T-helper 2 cell treated with Interferon-gamma antibody and Interleukin-4, amounts not matched to agents 100 ng/mL and 5 ng/mL, for 36 hours (primary cell): ENCODE measurements around the gene FOCAD. TPM values are rescaled to one million over a fixed set of nuclear protein-coding genes. Genes with fewer than 3 reads are reported as not detected.

Source experiments
- intact Hi-C: fragments of 100-400 bp; cut with micrococcal nuclease; formaldehyde crosslinking; loops from one replicate; pipeline ENCODE4 v1.15.1; 2023
- total RNA-seq: library from RNA; stranded (reverse); gene quantifications from 2 replicates; pipeline ENCODE4 v1.2.3, GENCODE V29; 2022

The FOCAD gene
- total RNA-seq, 1 donor from 2014 or later = 30.6 TPM

- intact Hi-C loops = no loop called here
These were observed 45.5 kb downstream of the FOCAD start for GRCh38 chr9:20729523-20729922.

DNA sequence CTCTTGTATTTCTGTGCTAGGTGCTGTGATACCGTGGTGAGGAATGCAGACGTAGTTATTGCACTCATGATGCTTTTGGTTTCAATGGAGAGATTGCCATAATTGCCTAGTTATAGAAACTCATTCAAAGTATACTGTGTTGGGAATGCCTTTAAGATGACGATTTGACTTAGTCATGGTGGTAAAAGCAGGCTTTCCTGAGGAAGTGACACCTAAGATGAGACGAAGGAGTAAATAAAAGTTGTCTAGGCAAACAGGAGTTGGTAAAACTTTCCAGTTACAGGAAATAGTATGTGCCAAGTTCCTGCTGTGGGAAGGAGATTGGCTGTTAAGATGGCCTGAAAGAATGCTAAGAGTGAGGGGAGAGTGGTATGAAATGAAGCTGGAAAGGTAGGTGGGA, 48.1 kb downstream of the FOCAD start:
- intact Hi-C loops = no loop called here

GRCh38 chr9:20734275-20734674, 50.2 kb downstream of the FOCAD start:
- intact Hi-C loops = no loop called here

DNA sequence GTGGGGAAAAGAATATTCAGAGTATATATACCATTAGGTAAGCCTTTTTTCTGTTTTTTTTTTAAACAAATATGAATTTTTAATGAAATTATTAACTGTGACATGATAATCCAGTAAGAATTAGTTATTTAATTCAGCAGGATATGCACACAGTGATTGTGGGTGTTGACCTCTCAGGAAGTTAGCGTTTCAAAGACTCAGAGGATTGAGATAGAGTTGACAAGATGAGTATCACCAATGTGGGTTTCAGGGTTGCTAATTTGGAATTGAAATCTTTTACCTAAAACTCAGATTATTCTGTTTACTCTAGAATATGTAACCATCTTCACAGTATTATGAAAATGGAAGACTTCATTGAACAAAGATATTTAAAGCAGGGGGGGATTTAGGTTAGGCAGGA, 56.2 kb downstream of the FOCAD start:
- intact Hi-C loops = no loop called here

DNA sequence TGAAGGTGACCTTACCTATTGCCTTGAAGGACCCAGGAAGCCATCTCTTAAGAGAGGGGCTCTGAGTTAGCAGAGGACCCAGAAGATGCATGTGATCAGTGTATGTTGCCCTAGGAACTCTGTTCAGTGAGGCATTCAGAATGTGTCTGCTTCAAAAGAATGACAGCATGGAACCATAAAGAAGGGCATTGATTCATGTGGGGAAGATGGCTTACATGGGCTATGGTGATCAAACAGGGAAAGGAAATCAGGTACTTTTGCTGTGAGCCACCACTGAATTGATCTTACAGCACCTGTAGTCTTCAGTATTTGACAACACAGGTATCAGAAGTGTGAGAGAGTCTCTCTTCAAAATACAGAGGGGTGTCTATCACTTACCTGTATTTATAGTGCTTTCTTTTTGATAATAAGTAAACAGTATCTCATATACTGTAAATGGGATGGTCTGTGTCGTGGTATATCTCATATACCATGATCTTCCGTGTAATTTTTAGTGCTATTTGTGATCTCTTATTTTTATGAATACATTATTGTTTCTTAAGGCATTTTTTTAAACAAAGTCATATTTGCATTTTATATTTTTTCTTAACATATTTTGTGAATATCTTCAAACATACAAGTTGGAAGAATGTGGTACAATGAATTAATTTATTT, 57.0 kb downstream of the FOCAD start:
- intact Hi-C loops = no loop called here

DNA sequence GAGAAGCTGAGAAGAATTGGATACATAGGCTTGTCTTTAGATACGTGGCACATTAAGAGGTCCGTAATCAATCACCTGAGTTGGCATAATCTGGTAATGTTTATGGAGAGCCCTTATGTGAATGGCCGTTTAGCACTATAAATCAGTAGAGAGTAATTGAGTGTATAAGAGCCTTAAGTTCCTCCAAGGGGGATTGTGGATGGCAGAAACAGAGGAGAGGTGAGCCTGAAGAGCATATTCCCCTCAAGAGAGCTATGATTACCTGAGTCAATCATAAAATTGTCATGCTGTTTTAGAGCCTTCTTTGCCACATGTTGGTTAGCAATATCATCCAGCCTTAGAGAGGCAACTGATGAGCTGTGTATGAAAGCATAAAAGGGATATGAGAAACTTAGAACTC, 58.8 kb downstream of the FOCAD start:
- intact Hi-C loops = no loop called here

DNA sequence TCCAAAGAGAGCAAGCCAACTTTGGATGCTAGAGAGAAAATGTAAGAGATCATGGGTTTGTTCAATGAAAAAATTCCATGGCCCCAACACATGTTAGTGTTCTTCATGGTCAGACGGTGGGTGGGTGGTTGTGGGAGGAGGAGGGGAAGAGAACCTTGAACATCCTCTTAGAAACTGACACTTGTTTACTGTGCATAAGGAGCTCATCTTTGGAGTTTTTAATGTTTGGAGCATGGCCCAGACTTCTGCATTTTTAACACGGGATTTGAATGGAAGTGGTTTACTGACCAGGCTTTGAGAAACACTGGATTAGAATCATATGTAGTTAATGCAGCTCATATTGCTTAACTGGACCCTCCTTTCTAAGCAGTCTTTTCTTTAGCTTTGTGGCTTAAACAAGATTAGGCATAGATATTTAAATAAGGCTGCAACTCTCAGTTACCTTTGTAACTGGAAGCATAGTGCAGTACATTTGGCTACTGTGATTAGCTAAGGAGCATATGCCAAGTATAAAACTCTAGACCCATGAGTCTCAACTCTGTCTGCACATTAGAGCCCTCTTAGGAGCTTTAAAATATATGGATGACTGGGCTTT, 60.1 kb downstream of the FOCAD start:
- intact Hi-C loops = no loop called here

- intact Hi-C loops = no loop called here
These were observed 62.9 kb downstream of the FOCAD start for GRCh38 chr9:20746967-20747366.

- intact Hi-C loops = no loop called here
These were observed 65.6 kb downstream of the FOCAD start for GRCh38 chr9:20749496-20750198.

DNA sequence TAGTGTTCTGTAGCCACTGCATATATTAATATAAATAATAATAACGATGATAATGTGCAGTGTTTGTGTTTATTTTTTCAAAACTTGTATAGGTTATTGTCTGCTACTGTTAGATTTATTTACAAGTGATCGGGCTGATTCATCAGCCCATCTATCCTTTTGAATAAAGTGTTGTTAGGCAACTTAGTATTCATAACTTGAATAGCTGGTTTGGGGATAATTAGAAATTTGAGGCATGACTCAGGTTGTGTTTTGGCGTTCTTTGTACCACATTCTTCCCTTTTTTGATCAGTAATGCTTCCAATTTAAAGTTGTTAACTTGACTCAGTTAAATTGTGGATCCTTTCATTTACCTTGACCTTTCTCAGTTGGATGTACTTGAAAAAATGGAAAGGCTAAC, 69.7 kb downstream of the FOCAD start:
- intact Hi-C loops = no loop called here

- intact Hi-C loops = no loop called here
These were observed 70.5 kb downstream of the FOCAD start for GRCh38 chr9:20754556-20754955.

DNA sequence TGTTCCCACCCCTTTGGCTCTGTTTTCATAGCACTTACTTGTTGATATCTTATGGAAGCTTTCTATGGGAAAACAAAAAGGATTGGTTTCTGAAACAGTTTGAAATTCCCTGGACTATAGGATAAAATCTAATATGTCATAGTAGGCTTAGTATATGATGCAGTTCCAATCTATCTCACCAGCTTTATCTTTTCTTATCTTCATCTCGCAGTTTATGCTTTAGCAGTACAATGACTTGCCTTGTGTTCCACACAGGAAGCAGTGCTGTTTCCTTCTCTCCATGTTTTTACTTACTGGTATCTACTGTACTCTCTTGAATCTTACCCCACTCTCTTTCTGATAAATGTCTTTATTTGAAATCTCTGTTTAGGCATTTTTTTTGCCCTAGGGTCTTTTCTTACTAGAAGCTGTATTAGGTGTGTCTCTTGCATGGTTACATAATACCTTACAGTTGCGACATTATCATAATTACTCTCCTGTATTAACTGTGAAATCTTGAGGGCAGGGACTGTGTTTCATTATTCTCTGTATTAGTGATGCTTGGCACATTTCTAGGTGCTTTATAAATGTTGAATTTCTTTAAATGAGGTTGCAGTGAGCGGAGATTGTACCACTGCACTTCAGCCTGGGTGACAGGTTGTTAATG, 76.3 kb downstream of the FOCAD start:
- intact Hi-C loops = no loop called here

DNA sequence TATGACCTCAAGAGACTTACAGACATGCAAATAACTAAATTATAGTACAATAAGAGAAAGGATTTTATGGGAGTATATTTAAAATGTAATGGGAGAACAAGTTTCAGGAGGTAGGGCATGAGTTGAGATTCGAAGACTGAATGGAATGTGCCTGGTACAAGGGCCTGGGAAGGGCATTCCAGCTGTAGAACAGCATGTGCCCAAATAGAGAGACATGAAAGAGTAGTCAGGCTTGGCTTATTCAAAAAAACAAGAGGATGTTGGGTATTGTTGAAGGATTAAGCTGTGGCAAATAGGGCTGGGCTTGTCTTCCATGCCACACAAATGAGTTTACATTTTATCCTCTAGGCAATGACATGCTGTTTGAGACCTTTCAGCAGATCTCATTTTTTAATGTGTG, 86.9 kb downstream of the FOCAD start:
- intact Hi-C loops = no loop called here

DNA sequence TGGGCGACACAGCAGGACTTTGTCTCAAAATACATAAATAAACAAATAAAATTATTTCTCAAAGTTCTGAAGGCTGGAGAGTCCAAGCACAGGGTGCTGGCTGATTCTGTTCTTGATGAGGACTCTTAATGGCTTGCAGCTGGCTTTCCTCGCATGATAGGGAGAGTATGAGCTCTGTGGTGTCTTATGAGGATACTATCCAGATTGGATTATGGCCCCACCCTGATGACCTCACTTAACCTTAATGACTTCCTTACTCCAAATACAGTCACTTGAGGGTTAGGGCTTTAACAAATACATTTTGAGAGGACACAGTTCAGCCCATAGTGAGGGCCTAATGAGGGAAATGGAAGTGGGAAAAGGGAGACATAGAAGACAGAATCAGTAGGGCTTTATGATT, 87.7 kb downstream of the FOCAD start:
- intact Hi-C loops = no loop called here

DNA sequence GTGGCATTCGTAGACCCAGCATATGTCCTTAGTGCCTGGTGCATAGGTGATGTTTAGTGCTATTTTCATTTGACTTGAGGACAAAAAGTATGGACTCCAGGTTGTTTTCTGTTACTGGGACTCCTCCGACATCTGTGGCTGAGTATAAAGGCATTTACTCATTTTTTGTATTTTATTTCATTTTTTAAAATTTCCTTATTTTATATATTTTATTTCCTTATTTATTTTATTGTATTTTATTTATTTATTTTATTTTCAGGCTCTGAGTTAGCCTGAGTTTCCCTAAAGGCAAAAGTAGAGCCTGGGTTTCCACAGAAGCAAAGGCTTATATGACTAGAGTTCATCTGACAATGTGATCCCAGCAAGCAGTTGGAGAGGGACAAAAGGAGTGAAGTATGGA, 91.6 kb downstream of the FOCAD start:
- intact Hi-C loops = no loop called here

DNA sequence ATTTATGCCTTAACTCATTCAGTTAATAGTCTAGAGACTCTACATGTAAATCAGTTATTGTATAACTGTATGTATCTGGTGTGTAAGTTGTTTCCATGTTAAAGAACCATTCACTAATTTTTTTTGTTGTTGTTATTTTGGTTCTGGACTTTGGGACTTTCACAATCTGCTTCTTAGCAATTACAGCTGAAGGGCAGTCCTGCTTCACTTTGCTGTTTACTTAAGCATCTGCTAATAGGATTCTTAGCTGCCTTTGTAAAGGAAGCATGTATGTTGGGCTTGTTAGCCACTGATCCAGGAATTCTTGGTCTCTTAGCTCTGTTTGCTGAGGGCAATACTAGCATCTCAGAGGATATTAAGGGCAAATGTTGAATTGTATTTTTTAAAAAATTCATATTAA, 97.0 kb downstream of the FOCAD start:
- intact Hi-C loops = no loop called here

- intact Hi-C loops = no loop called here
These were observed 98.2 kb downstream of the FOCAD start for GRCh38 chr9:20782289-20782688.

DNA sequence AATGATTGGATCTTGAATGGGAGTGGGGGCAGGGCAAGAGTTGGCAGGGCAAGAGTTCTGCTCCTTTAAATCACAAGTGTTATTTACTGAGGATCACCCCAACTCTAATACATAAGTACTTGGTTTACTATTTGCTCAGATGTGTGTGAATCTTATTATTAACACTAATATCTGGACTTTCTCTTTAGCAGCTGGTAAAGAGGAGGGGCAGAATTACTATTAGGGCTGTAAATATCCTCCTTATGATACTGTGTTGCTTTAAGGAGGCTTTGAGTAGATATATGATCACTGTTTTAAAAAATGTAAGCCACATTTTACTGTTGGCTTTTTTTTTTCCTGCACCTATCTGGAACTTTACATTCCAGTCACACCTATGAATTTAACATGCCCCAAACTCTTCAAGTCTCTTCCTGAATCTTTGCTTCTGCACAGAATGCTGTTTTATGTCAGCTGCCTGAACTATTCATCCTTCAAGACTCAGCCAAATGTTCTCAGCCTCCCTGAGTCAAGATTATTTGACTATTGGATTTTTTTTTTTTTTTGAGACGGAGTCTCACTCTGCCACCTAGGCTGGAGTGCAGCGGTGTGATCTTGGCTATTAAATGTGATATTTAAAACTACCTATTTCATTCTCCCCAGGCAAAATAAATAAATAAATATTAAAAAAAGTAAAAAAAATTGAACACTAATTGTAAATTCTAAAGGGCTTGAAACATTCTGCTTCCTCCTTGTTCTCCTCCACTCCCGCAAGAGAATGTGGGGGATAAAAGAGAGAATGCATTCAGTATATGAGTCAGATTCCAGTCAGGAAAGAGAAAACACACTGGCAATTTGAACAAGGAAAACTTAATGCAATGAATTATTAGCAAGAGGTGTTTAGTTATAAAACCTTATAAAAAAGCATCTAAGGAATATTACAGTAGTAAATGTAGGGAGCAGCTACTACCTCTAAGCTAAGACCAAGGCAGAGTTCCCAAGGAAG, 99.3 kb downstream of the FOCAD start:
- intact Hi-C loops = no loop called here

GRCh38 chr9:20784196-20784595, 100.1 kb downstream of the FOCAD start:
- intact Hi-C loops = no loop called here

DNA sequence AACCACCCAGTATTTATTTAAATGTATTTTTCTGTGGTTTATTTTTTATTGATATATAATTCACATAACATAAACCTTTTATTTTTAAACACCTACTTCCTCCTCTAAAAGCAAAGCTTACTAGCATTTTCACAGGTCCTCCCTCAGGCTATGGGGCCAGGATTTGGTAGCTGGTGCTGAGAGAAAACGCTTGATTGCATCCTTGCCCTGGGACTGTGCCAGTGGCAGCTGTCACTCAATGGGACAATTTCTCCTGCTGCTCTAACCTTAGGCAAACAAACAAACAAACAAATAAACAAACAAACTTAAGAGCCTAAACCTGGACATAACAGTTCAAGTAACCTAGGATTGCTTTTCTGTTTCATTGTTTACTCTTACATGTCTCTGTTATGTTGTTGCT, 102.7 kb downstream of the FOCAD start:
- intact Hi-C loops = no loop called here
